IMR-90 (cell line): ENCODE data around the gene TMEM205. TPM values are rescaled to one million over a fixed set of nuclear protein-coding genes. Genes with fewer than 3 reads are reported as not detected.

Experiments
- ATAC-seq: fragments of 200-7000 bp; cut with Tn5 transposase; 2 replicates; pipeline ENCODE4 v1.9.1; 2020; ENCODE audit warnings: low read depth, mild to moderate bottlenecking, moderate library complexity
- BruUV-seq: library from RNA; stranded (reverse); fragments of 400-500 nt; replicated peaks from 2 replicates; lab custom pipeline; 2021; lab: Mats Ljungman, UMichigan
- CTCF ChIA-PET: fragments of 300-600 bp; formaldehyde crosslinking; extraction: SDS; loops from one replicate; lab custom pipeline; 2021; ENCODE audit warnings: antibody characterized with exemption; lab: Yijun Ruan, JAX
- POLR2A ChIA-PET: fragments of 300-600 bp; sonication (Branson Sonifier 250); formaldehyde crosslinking; loops from one replicate; lab custom pipeline; 2022; ENCODE audit warnings: antibody characterized with exemption; ENCODE audit not compliant: unreplicated experiment; lab: Charles Lee
- DNase-seq: peaks from one replicate; pipeline ENCODE4 v3.0.0; 2013
- H2AFZ ChIP-seq: replicated peaks from 2 replicates; pipeline ENCODE3; 2013; ENCODE audit warnings: low read length, mild to moderate bottlenecking; ENCODE audit not compliant: poor library complexity
- H2AK5ac ChIP-seq: 2 replicates; pipeline ENCODE4 v1.6.1; 2013; ENCODE audit warnings: low read depth, low read length, inconsistent platforms
- H2AK9ac ChIP-seq: replicated peaks from 2 replicates; pipeline ENCODE3; 2013; ENCODE audit warnings: mild to moderate bottlenecking, low read depth, low read length, moderate library complexity; ENCODE audit not compliant: poor library complexity
- H2BK120ac ChIP-seq: 2 replicates; pipeline ENCODE4 v1.6.1; 2013; ENCODE audit warnings: low read depth, low read length, inconsistent platforms
- H2BK15ac ChIP-seq: 3 replicates; pipeline ENCODE4 v1.6.1; 2013; ENCODE audit warnings: low read depth, low read length, inconsistent platforms
- H2BK20ac ChIP-seq: 2 replicates; pipeline ENCODE4 v1.6.1; 2013; ENCODE audit warnings: low read depth, mild to moderate bottlenecking, inconsistent platforms, low read length, moderate library complexity
- H2BK5ac ChIP-seq: 2 replicates; pipeline ENCODE4 v1.6.1; 2013; ENCODE audit warnings: mild to moderate bottlenecking, low read depth, low read length, inconsistent platforms; ENCODE audit not compliant: poor library complexity, severe bottlenecking
- H3K14ac ChIP-seq: replicated peaks from 2 replicates; pipeline ENCODE4 v1.6.1; 2013; ENCODE audit warnings: low read depth, low read length, inconsistent platforms
- H3K18ac ChIP-seq: 2 replicates; pipeline ENCODE4 v1.6.1; 2013; ENCODE audit warnings: low read depth, low read length, control low read depth
- H3K23ac ChIP-seq: 2 replicates; pipeline ENCODE4 v1.6.1; 2013; ENCODE audit warnings: low read depth, low read length, inconsistent platforms
- H3K27ac ChIP-seq: 2 replicates; pipeline ENCODE4 v1.5.1; 2013; ENCODE audit warnings: mild to moderate bottlenecking, control low read depth, low read length; ENCODE audit not compliant: insufficient read depth
- H3K27me3 ChIP-seq: 2 replicates; pipeline ENCODE4 v1.6.1; 2013; ENCODE audit warnings: low read length; ENCODE audit not compliant: control insufficient read depth, insufficient read depth
- H3K36me3 ChIP-seq: 2 replicates; pipeline ENCODE4 v1.6.1; 2013; ENCODE audit warnings: low read length, mixed read lengths; ENCODE audit not compliant: control insufficient read depth, insufficient read depth
- H3K4ac ChIP-seq: 2 replicates; pipeline ENCODE4 v1.6.1; 2013; ENCODE audit warnings: low read depth, low read length, inconsistent platforms
- H3K4me1 ChIP-seq: 2 replicates; pipeline ENCODE4 v1.6.1; 2013; ENCODE audit warnings: low read length, mixed read lengths; ENCODE audit not compliant: control insufficient read depth, insufficient read depth
- H3K4me2 ChIP-seq: 2 replicates; pipeline ENCODE4 v1.6.1; 2013; ENCODE audit warnings: low read depth, mild to moderate bottlenecking, control low read depth, low read length, moderate library complexity
- H3K4me3 ChIP-seq: 2 replicates; pipeline ENCODE4 v1.5.1; 2013; ENCODE audit warnings: low read depth, mild to moderate bottlenecking, control low read depth, low read length, moderate library complexity; ENCODE audit not compliant: insufficient read depth
- H3K56ac ChIP-seq: 2 replicates; pipeline ENCODE4 v1.6.1; 2013; ENCODE audit warnings: low read length, inconsistent platforms; ENCODE audit not compliant: insufficient read depth; ENCODE audit errors: extremely low read depth
- H3K79me1 ChIP-seq, 2 experiments: 2 replicates each; pipeline ENCODE4 v1.6.1; 2013; ENCODE audit warnings: low read length in 2 of 2, inconsistent platforms in 1 of 2, low read depth in 1 of 2
- H3K9ac ChIP-seq: 2 replicates; pipeline ENCODE4 v1.6.1; 2013; ENCODE audit warnings: low read depth, low read length, control low read depth
- H3K9me1 ChIP-seq: 2 replicates; pipeline ENCODE4 v1.6.1; 2013; ENCODE audit warnings: low read length, inconsistent platforms; ENCODE audit not compliant: insufficient read depth
- H3K9me3 ChIP-seq: 2 replicates; pipeline ENCODE4 v1.6.1; 2013; ENCODE audit warnings: low read length; ENCODE audit not compliant: control insufficient read depth, insufficient read depth
- H4K20me1 ChIP-seq: 2 replicates; pipeline ENCODE4 v1.6.1; 2013; ENCODE audit warnings: low read length, inconsistent platforms; ENCODE audit not compliant: insufficient read depth
- H4K5ac ChIP-seq: 2 replicates; pipeline ENCODE4 v1.6.1; 2013; ENCODE audit warnings: mild to moderate bottlenecking, low read depth, low read length, control low read depth
- H4K8ac ChIP-seq, 2 experiments: 2 replicates each; pipeline ENCODE4 v1.6.1; 2013; ENCODE audit warnings: low read depth in 2 of 2, low read length in 2 of 2, control low read depth in 1 of 2, inconsistent platforms in 1 of 2
- H4K91ac ChIP-seq: 2 replicates; pipeline ENCODE4 v1.6.1; 2013; ENCODE audit warnings: low read depth, low read length, inconsistent platforms; ENCODE audit not compliant: insufficient read depth
- BHLHE40 ChIP-seq: fragments of 150-350 bp; IDR thresholded peaks from 2 replicates; pipeline ENCODE4 v1.6.1; 2016; ENCODE audit warnings: mild to moderate bottlenecking, low read depth, low read length
- CEBPB ChIP-seq: IDR thresholded peaks from 2 replicates; pipeline ENCODE4 v1.6.1; 2012; ENCODE audit warnings: low read depth, low read length, improper control_type of control experiment
- ELK1 ChIP-seq: fragments of 150-350 bp; IDR thresholded peaks from 2 replicates; pipeline ENCODE4 v1.6.1; 2016; ENCODE audit warnings: low read depth, mild to moderate bottlenecking, low read length, moderate library complexity, borderline replicate concordance
- FOS ChIP-seq: fragments of 150-350 bp; IDR thresholded peaks from 2 replicates; pipeline ENCODE4 v1.6.1; 2016; ENCODE audit warnings: low read depth, low read length
- MAFK ChIP-seq: IDR thresholded peaks from 2 replicates; pipeline ENCODE4 v1.6.1; 2012; ENCODE audit warnings: low read depth, low read length, improper control_type of control experiment
- MAZ ChIP-seq: IDR thresholded peaks from 2 replicates; pipeline ENCODE4 v1.6.1; 2012; ENCODE audit warnings: low read depth, mild to moderate bottlenecking, low read length, improper control_type of control experiment, moderate library complexity, borderline replicate concordance
- MXI1 ChIP-seq: IDR thresholded peaks from 2 replicates; pipeline ENCODE4 v1.6.1; 2012; ENCODE audit warnings: low read depth, mild to moderate bottlenecking, low read length, moderate library complexity, borderline replicate concordance
- POLR2A ChIP-seq: IDR thresholded peaks from 2 replicates; pipeline ENCODE4 v1.6.1; 2012; ENCODE audit warnings: mild to moderate bottlenecking, low read depth, low read length
- RCOR1 ChIP-seq: IDR thresholded peaks from 2 replicates; pipeline ENCODE4 v1.6.1; 2012; ENCODE audit warnings: mild to moderate bottlenecking, low read length, improper control_type of control experiment; ENCODE audit not compliant: insufficient replicate concordance
- SMC3 ChIP-seq: fragments of 150-350 bp; IDR thresholded peaks from 2 replicates; pipeline ENCODE4 v1.6.1; 2016; ENCODE audit warnings: low read depth, mild to moderate bottlenecking, antibody characterized with exemption, low read length, moderate library complexity
- WGBS, 2 experiments: methylation state at CpG; one replicate each; pipeline versions ENCODE4 v1.1.5 to v1.1.7; 2013; ENCODE audit warnings: missing lambda C conversion rate in 2 of 2; ENCODE audit not compliant: insufficient read length in 1 of 2; ENCODE audit errors: extremely low coverage in 2 of 2; 5-methylcytosine and 5-hydroxymethylcytosine counted together
- dilution Hi-C: fragments of 300-500 bp; cut with HindIII; formaldehyde crosslinking; loops from one replicate; pipeline ENCODE4 v1.14.3; 2018; ENCODE audit warnings: low sequenced_read_pairs; ENCODE audit not compliant: unreplicated experiment
- in situ Hi-C: fragments of 300-500 bp; cut with MboI; formaldehyde crosslinking; loops from 3 replicates; pipeline ENCODE4 v1.14.3; 2019; ENCODE audit warnings: low sequenced_read_pairs, inconsistent platforms, mixed read lengths
- intact Hi-C: fragments of 100-400 bp; cut with micrococcal nuclease; formaldehyde crosslinking; loops from 2 replicates; pipeline ENCODE4 v1.10.0; 2022
- polyA plus RNA-seq, 3 experiments: library from polyadenylated mRNA; depleted of rRNA; stranded (reverse); fragments of >200 nt; gene quantifications; 2 replicates each; pipeline ENCODE4 v1.2.3, GENCODE V29; 2012; ENCODE audit warnings: low replicate concordance in 1 of 3
- total RNA-seq: library from RNA; depleted of rRNA; stranded (reverse); fragments of >200 nt; gene quantifications from 2 replicates; pipeline ENCODE4 v1.2.3, GENCODE V29; 2012
- TF ChIP-seq, protein P1 (sequence below): conservative IDR thresholded peaks from 2 replicates; pipeline ENCODE4 v1.5.1; 2012; ENCODE audit warnings: mild to moderate bottlenecking, low read depth, low read length, improper control_type of control experiment
- TF ChIP-seq, protein P2 (sequence below): fragments of 150-350 bp; IDR thresholded peaks from 2 replicates; pipeline ENCODE4 v1.6.1; 2017; ENCODE audit warnings: mild to moderate bottlenecking, antibody characterized with exemption, low read length, low read depth

Gene TMEM205
- total and polyA plus RNA-seq, 2 of the 4 experiments (the other 2 are of a cell fraction) = 110 to 136 TPM

DNA sequence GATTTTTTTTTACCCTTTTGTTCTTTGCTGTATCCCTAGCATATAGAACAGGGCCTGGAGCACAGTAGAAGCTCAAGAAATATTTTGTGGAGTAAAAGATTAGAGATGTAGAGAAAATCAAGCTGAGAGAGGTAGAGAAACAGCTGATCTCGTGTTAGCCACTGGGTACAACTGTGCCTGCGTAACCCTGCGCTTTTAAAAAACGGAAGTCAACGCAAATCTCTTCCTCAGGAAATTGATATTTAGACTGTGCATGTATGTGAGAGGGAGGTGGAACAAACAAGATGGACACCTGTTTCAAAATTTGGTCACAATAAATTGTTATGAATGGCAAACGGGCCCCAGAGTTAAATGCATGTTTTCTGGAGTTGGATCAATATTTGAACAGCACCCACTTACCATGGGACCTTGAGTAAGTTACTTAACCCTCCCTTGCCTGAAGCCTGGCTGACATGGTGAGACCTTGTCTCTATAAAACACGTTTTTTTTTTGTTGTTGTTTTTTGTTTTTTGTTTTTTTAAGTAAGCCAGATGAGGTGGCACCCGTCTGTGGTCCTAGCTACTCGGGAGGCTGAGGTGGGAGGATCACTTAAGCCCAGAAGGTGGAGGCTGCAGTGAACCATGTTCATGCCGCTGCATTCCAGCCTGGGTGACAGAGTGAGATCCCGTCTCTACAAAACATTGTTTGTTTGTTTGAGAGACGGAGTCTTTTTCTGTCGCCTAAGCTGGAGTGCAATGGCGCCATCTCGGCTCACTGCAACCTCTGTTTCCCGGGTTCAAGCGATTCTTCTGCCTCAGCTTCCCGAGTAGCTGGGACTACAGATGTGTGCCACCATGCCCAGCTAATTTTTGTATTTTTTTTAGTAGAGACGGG, 41.3 kb upstream of the TMEM205 start (continued):
- no peak for TF ChIP-seq CEBPB

DNA sequence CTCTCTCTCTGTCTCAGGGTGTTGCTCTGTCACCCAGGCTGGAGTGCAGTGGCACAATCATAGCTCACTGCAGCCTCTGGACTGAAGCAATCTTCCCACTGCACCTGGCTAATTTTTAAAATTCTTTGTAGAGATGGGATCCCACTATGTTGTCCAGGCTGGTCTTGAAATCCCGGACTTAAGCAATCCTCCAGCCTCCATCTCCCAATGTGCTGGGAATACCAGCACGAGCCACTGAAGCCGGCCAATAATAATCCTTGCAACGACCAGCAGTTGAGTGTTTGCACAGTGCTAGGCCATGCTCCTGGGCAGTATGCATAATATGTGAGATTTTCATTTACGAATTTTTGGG, 38.7 kb upstream of the TMEM205 start:
- dilution Hi-C loops (no loop called here), intact Hi-C loops (loop anchor here (5.0 kb wide), 1 partner anchor 38 kb away; no protein-coding TSS in a partner anchor), in situ Hi-C loops (no loop called here)
- Histone ChIP-seq H3K27me3 (no peaks in the 10 kb centered on the region; the same call in 1 of the 2 replicates), H3K4ac (no peak overlapping the region), H2BK20ac (no peak overlapping the region), H3K4me3 (no peak overlapping the region), H3K9ac (no peak overlapping the region), H3K9me3 (no peaks in the 10 kb centered on the region), H3K27ac (no peak overlapping the region), H3K4me2 (no peak overlapping the region), H3K14ac (no peak overlapping the region), H3K79me1 (peaks cover 8 to 12% of the 10 kb centered on the region in 2 experiments), H3K4me1 (peaks cover 4% of the 10 kb centered on the region; the same call in 1 of the 2 replicates), H2BK15ac (no peak overlapping the region), H2AK9ac (no peak overlapping the region), H3K18ac (no peak overlapping the region), H4K91ac (no peak overlapping the region), H3K9me1 (peaks cover 12% of the 10 kb centered on the region), H3K36me3 (no peaks in the 10 kb centered on the region), H3K56ac (no peak overlapping the region), H4K5ac (no peak overlapping the region), H3K23ac (no peak overlapping the region), H4K20me1 (no peaks in the 10 kb centered on the region), H2BK120ac (no peak overlapping the region), H2BK5ac (no peak overlapping the region), H2AFZ (no peak overlapping the region), H2AK5ac (no peak overlapping the region), H4K8ac (no peak overlapping the region)
- CTCF ChIA-PET = no interaction called here
- POLR2A ChIA-PET = no interaction called here
- BruUV-seq = no TSS peak
- DNase-seq (no peak), ATAC-seq (no peak)
- no CpG with 5 or more reads among the region's 5 CpGs for WGBS, 2 experiments
- TF ChIP-seq ELK1 (no peak), BHLHE40 (no peak), RCOR1 (no peak), FOS (no peak), MAFK (no peak), CEBPB (no peak), POLR2A (no peak), MAZ (no peak), MXI1 (no peak), SMC3 (no peak)
- TF ChIP-seq, protein P1, sequence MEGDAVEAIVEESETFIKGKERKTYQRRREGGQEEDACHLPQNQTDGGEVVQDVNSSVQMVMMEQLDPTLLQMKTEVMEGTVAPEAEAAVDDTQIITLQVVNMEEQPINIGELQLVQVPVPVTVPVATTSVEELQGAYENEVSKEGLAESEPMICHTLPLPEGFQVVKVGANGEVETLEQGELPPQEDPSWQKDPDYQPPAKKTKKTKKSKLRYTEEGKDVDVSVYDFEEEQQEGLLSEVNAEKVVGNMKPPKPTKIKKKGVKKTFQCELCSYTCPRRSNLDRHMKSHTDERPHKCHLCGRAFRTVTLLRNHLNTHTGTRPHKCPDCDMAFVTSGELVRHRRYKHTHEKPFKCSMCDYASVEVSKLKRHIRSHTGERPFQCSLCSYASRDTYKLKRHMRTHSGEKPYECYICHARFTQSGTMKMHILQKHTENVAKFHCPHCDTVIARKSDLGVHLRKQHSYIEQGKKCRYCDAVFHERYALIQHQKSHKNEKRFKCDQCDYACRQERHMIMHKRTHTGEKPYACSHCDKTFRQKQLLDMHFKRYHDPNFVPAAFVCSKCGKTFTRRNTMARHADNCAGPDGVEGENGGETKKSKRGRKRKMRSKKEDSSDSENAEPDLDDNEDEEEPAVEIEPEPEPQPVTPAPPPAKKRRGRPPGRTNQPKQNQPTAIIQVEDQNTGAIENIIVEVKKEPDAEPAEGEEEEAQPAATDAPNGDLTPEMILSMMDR = no peak
- TF ChIP-seq, protein P2, sequence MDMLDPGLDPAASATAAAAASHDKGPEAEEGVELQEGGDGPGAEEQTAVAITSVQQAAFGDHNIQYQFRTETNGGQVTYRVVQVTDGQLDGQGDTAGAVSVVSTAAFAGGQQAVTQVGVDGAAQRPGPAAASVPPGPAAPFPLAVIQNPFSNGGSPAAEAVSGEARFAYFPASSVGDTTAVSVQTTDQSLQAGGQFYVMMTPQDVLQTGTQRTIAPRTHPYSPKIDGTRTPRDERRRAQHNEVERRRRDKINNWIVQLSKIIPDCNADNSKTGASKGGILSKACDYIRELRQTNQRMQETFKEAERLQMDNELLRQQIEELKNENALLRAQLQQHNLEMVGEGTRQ = no peak
